ENCODE results near the gene OR52E8.

The OR52E8 gene

GRCh38 chr11:5857590-5857989 lies at the start of gene OR52E8:
Gene OR52E8 (minus strand): TSS chr11:5857690. CDS start chr11:5857690, 0 bp downstream.
- H2AFZ ChIP-seq (ENCODE audit: low read length, unreplicated experiment) = no peak within 1 kb of the TSS
- H3K27ac ChIP-seq (ENCODE audit: low read depth, low read length) = no peak within 1 kb of the TSS
- H3K36me3 ChIP-seq (ENCODE audit: insufficient read depth, low read length) = no peaks in the 10 kb centered on the region
- H3K4me3 ChIP-seq (ENCODE audit: low read depth, low read length) = no peak within 1 kb of the TSS
- no peaks in the 10 kb centered on the region for H3K4me1 ChIP-seq (ENCODE audit: control insufficient read depth, insufficient read depth, low read length, unreplicated experiment)
- H3K27me3 ChIP-seq (ENCODE audit: insufficient read depth, low read length) = peaks cover 28% of the 10 kb centered on the region
- H3K79me2 ChIP-seq (ENCODE audit: control insufficient read depth, insufficient read depth, low read length, unreplicated experiment) = no peaks in the 10 kb centered on the region

- Histone ChIP-seq H3K4me3 (ENCODE audit: low read depth, low read length) (no peak overlapping the region), H3K27ac (ENCODE audit: low read depth, low read length) (no peak overlapping the region), H3K27me3 (ENCODE audit: insufficient read depth, low read length) (peaks cover 14% of the 10 kb centered on the region; the same call in 1 of the 2 replicates), H3K4me1 (ENCODE audit: control insufficient read depth, insufficient read depth, low read length, unreplicated experiment) (no peaks in the 10 kb centered on the region), H3K79me2 (ENCODE audit: control insufficient read depth, insufficient read depth, low read length, unreplicated experiment) (no peaks in the 10 kb centered on the region), H2AFZ (ENCODE audit: low read length, unreplicated experiment) (no peak overlapping the region), H3K36me3 (ENCODE audit: insufficient read depth, low read length) (no peaks in the 10 kb centered on the region)
These were observed 42.0 kb upstream of the OR52E8 start for GRCh38 chr11:5899534-5899933.

GRCh38 chr11:5892908-5893307 lies 35.4 kb upstream of the OR52E8 start, which contains the start of gene OR52E5:
Gene OR52E5 (plus strand): TSS chr11:5893208. CDS start chr11:5900777, 7,569 bp downstream.
- Histone ChIP-seq H3K27ac (ENCODE audit: low read depth, low read length) (no peak within 1 kb of the TSS), H3K4me1 (ENCODE audit: control insufficient read depth, insufficient read depth, low read length, unreplicated experiment) (no peaks in the 10 kb centered on the region), H3K27me3 (ENCODE audit: insufficient read depth, low read length) (peaks cover 30% of the 10 kb centered on the region), H3K36me3 (ENCODE audit: insufficient read depth, low read length) (no peaks in the 10 kb centered on the region), H2AFZ (ENCODE audit: low read length, unreplicated experiment) (no peak within 1 kb of the TSS), H3K79me2 (ENCODE audit: control insufficient read depth, insufficient read depth, low read length, unreplicated experiment) (no peaks in the 10 kb centered on the region), H3K4me3 (ENCODE audit: low read depth, low read length) (no peak within 1 kb of the TSS)

GRCh38 chr11:5891216-5891800 lies 33.8 kb upstream of the OR52E8 start:
- Histone ChIP-seq H3K36me3 (ENCODE audit: insufficient read depth, low read length) (no peaks in the 10 kb centered on the region), H3K79me2 (ENCODE audit: control insufficient read depth, insufficient read depth, low read length, unreplicated experiment) (no peaks in the 10 kb centered on the region), H3K27ac (ENCODE audit: low read depth, low read length) (no peak overlapping the region), H2AFZ (ENCODE audit: low read length, unreplicated experiment) (no peak overlapping the region), H3K4me1 (ENCODE audit: control insufficient read depth, insufficient read depth, low read length, unreplicated experiment) (no peaks in the 10 kb centered on the region), H3K27me3 (ENCODE audit: insufficient read depth, low read length) (peaks cover 43% of the 10 kb centered on the region), H3K4me3 (ENCODE audit: low read depth, low read length) (no peak overlapping the region)

- Histone ChIP-seq H2AFZ (ENCODE audit: low read length, unreplicated experiment) (no peak overlapping the region), H3K79me2 (ENCODE audit: control insufficient read depth, insufficient read depth, low read length, unreplicated experiment) (no peaks in the 10 kb centered on the region), H3K27ac (ENCODE audit: low read depth, low read length) (no peak overlapping the region), H3K4me3 (ENCODE audit: low read depth, low read length) (no peak overlapping the region), H3K4me1 (ENCODE audit: control insufficient read depth, insufficient read depth, low read length, unreplicated experiment) (no peaks in the 10 kb centered on the region), H3K36me3 (ENCODE audit: insufficient read depth, low read length) (no peaks in the 10 kb centered on the region), H3K27me3 (ENCODE audit: insufficient read depth, low read length) (peaks cover 41% of the 10 kb centered on the region)
These were observed 30.2 kb upstream of the OR52E8 start for GRCh38 chr11:5887661-5888060.

GRCh38 chr11:5887172-5887571 lies 29.7 kb upstream of the OR52E8 start:
- no peaks in the 10 kb centered on the region for H3K36me3 ChIP-seq (ENCODE audit: insufficient read depth, low read length)
- H3K4me3 ChIP-seq (ENCODE audit: low read depth, low read length) = no peak overlapping the region
- peaks cover 46% of the 10 kb centered on the region for H3K27me3 ChIP-seq (ENCODE audit: insufficient read depth, low read length)
- no peaks in the 10 kb centered on the region for H3K79me2 ChIP-seq (ENCODE audit: control insufficient read depth, insufficient read depth, low read length, unreplicated experiment)
- no peak overlapping the region for H3K27ac ChIP-seq (ENCODE audit: low read depth, low read length)
- H2AFZ ChIP-seq (ENCODE audit: low read length, unreplicated experiment) = no peak overlapping the region
- H3K4me1 ChIP-seq (ENCODE audit: control insufficient read depth, insufficient read depth, low read length, unreplicated experiment) = no peaks in the 10 kb centered on the region

- Histone ChIP-seq H3K36me3 (ENCODE audit: insufficient read depth, low read length) (no peaks in the 10 kb centered on the region), H3K79me2 (ENCODE audit: control insufficient read depth, insufficient read depth, low read length, unreplicated experiment) (no peaks in the 10 kb centered on the region)
These were observed 24.3 kb upstream of the OR52E8 start for GRCh38 chr11:5881756-5882155.

GRCh38 chr11:5880329-5880728 lies 22.8 kb upstream of the OR52E8 start, which contains the start of gene OR52E4:
Gene OR52E4 (plus strand): TSS chr11:5880629. CDS start chr11:5884293, 3,664 bp downstream.
- no peaks in the 10 kb centered on the region for H3K79me2 ChIP-seq (ENCODE audit: control insufficient read depth, insufficient read depth, low read length, unreplicated experiment)
- H2AFZ ChIP-seq (ENCODE audit: low read length, unreplicated experiment) = no peak within 1 kb of the TSS
- no peak within 1 kb of the TSS for H3K27ac ChIP-seq (ENCODE audit: low read depth, low read length)
- no peaks in the 10 kb centered on the region for H3K4me1 ChIP-seq (ENCODE audit: control insufficient read depth, insufficient read depth, low read length, unreplicated experiment)
- peaks cover 52% of the 10 kb centered on the region for H3K27me3 ChIP-seq (ENCODE audit: insufficient read depth, low read length)
- H3K36me3 ChIP-seq (ENCODE audit: insufficient read depth, low read length) = no peaks in the 10 kb centered on the region
- H3K4me3 ChIP-seq (ENCODE audit: low read depth, low read length) = no peak within 1 kb of the TSS

More at GRCh38 chr11:5881756-5882155, 24.3 kb upstream of the OR52E8 start:
- peaks cover 54% of the 10 kb centered on the region for H3K27me3 ChIP-seq (ENCODE audit: insufficient read depth, low read length)
- no peak overlapping the region for H3K4me3 ChIP-seq (ENCODE audit: low read depth, low read length)
- no peak overlapping the region for H2AFZ ChIP-seq (ENCODE audit: low read length, unreplicated experiment)
- no peaks in the 10 kb centered on the region for H3K4me1 ChIP-seq (ENCODE audit: control insufficient read depth, insufficient read depth, low read length, unreplicated experiment)
- H3K27ac ChIP-seq (ENCODE audit: low read depth, low read length) = no peak overlapping the region

GRCh38 chr11:5878564-5878963 lies 21.1 kb upstream of the OR52E8 start:
- H3K36me3 ChIP-seq (ENCODE audit: insufficient read depth, low read length) = no peaks in the 10 kb centered on the region
- H3K79me2 ChIP-seq (ENCODE audit: control insufficient read depth, insufficient read depth, low read length, unreplicated experiment) = no peaks in the 10 kb centered on the region
- H2AFZ ChIP-seq (ENCODE audit: low read length, unreplicated experiment) = no peak overlapping the region
- H3K4me1 ChIP-seq (ENCODE audit: control insufficient read depth, insufficient read depth, low read length, unreplicated experiment) = no peaks in the 10 kb centered on the region
- no peak overlapping the region for H3K27ac ChIP-seq (ENCODE audit: low read depth, low read length)
- no peak overlapping the region for H3K4me3 ChIP-seq (ENCODE audit: low read depth, low read length)
- peaks cover 41% of the 10 kb centered on the region for H3K27me3 ChIP-seq (ENCODE audit: insufficient read depth, low read length)

- no peaks in the 10 kb centered on the region for H3K79me2 ChIP-seq (ENCODE audit: control insufficient read depth, insufficient read depth, low read length, unreplicated experiment)
- no peaks in the 10 kb centered on the region for H3K4me1 ChIP-seq (ENCODE audit: control insufficient read depth, insufficient read depth, low read length, unreplicated experiment)
- no peak overlapping the region for H2AFZ ChIP-seq (ENCODE audit: low read length, unreplicated experiment)
- H3K4me3 ChIP-seq (ENCODE audit: low read depth, low read length) = no peak overlapping the region
- H3K36me3 ChIP-seq (ENCODE audit: insufficient read depth, low read length) = no peaks in the 10 kb centered on the region
- peaks cover 7% of the 10 kb centered on the region for H3K27me3 ChIP-seq (ENCODE audit: insufficient read depth, low read length)
- H3K27ac ChIP-seq (ENCODE audit: low read depth, low read length) = no peak overlapping the region
These were observed 8.3 kb upstream of the OR52E8 start for GRCh38 chr11:5865826-5866225.

- Histone ChIP-seq H3K79me2 (ENCODE audit: control insufficient read depth, insufficient read depth, low read length, unreplicated experiment) (no peaks in the 10 kb centered on the region), H3K27ac (ENCODE audit: low read depth, low read length) (no peak overlapping the region), H3K4me3 (ENCODE audit: low read depth, low read length) (no peak overlapping the region), H2AFZ (ENCODE audit: low read length, unreplicated experiment) (no peak overlapping the region), H3K27me3 (ENCODE audit: insufficient read depth, low read length) (peaks cover 9% of the 10 kb centered on the region), H3K36me3 (ENCODE audit: insufficient read depth, low read length) (no peaks in the 10 kb centered on the region), H3K4me1 (ENCODE audit: control insufficient read depth, insufficient read depth, low read length, unreplicated experiment) (no peaks in the 10 kb centered on the region)
These were observed 6.5 kb downstream of the OR52E8 start for GRCh38 chr11:5851002-5851401.
